Liver (tissue), 9 donors: Measurements from ENCODE around the gene ATP11A. TPM values are rescaled to one million over a fixed set of nuclear protein-coding genes. Genes with fewer than 3 reads are reported as not detected.

Experiments used
- DNase-seq: peaks from one replicate; pipeline ENCODE4 v3.0.0-alpha.2; 2017; ENCODE audit warnings: low spot score
- H3K27ac ChIP-seq, 2 donors: one replicate each; pipeline ENCODE4 v1.7.0; 2013; ENCODE audit warnings: inconsistent platforms in 2 of 2, low read length in 2 of 2, control low read depth in 1 of 2, low read depth in 1 of 2, mild to moderate bottlenecking in 1 of 2
- H3K27me3 ChIP-seq, 4 donors: one replicate each; pipeline versions ENCODE4 v1.6.1 to v1.7.0; 2013; ENCODE audit warnings: low read length in 3 of 4, inconsistent platforms in 1 of 4, mild to moderate bottlenecking in 1 of 4, moderate library complexity in 1 of 4; ENCODE audit not compliant: control insufficient read depth in 4 of 4, insufficient read depth in 4 of 4
- H3K36me3 ChIP-seq, 4 donors: one replicate each; pipeline versions ENCODE4 v1.6.1 to v1.7.0; 2013; ENCODE audit warnings: low read length in 3 of 4, mild to moderate bottlenecking in 3 of 4, low read depth in 1 of 4, moderate library complexity in 1 of 4; ENCODE audit not compliant: control insufficient read depth in 4 of 4, insufficient read depth in 3 of 4
- H3K4me1 ChIP-seq, 4 donors: one replicate each; pipeline versions ENCODE4 v1.6.1 to v1.7.0; 2013; ENCODE audit warnings: low read length in 3 of 4, mild to moderate bottlenecking in 3 of 4, moderate library complexity in 1 of 4; ENCODE audit not compliant: control insufficient read depth in 4 of 4, insufficient read depth in 4 of 4
- H3K4me3 ChIP-seq, 3 donors: one replicate each; pipeline versions ENCODE4 v1.6.1 to v1.7.0; 2013; ENCODE audit warnings: low read length in 3 of 3, control low read depth in 1 of 3, low read depth in 1 of 3, mild to moderate bottlenecking in 1 of 3
- H3K9ac ChIP-seq, 2 donors: one replicate each; pipeline ENCODE4 v1.7.0; 2013; ENCODE audit warnings: low read length in 2 of 2, mild to moderate bottlenecking in 2 of 2, moderate library complexity in 2 of 2, control low read depth in 1 of 2, low read depth in 1 of 2
- H3K9me3 ChIP-seq, 4 donors: one replicate each; pipeline versions ENCODE4 v1.6.1 to v1.7.0; 2013; ENCODE audit warnings: low read length in 3 of 4; ENCODE audit not compliant: control insufficient read depth in 4 of 4
- CTCF ChIP-seq: fragments of 150-350 bp; IDR thresholded peaks from 2 replicates; pipeline ENCODE4 v1.5.1; 2017; ENCODE audit warnings: improper control_type of control experiment, low read depth, low read length; ENCODE audit not compliant: missing input control
- EGR1 ChIP-seq, 2 donors: IDR thresholded peaks; 2 replicates each; pipeline ENCODE4 v1.6.1; 2016 to 2018; ENCODE audit warnings: antibody characterized with exemption in 2 of 2, low read depth in 2 of 2
- FOXA2 ChIP-seq: IDR thresholded peaks from 2 replicates; pipeline ENCODE4 v1.6.1; 2016; ENCODE audit warnings: antibody characterized with exemption
- GABPA ChIP-seq, 2 donors: IDR thresholded peaks in 1 of 2; conservative IDR thresholded peaks in 1 of 2; 2 replicates each; pipeline ENCODE4 v1.6.1; 2016; ENCODE audit warnings: antibody characterized with exemption in 2 of 2, mild to moderate bottlenecking in 1 of 2, moderate library complexity in 1 of 2
- HNF4A ChIP-seq, 2 donors: conservative IDR thresholded peaks; 2 replicates each; pipeline ENCODE4 v1.6.1; 2016; ENCODE audit warnings: antibody characterized with exemption in 2 of 2, mild to moderate bottlenecking in 2 of 2
- HNF4G ChIP-seq: IDR thresholded peaks from 2 replicates; pipeline ENCODE4 v1.6.1; 2016; ENCODE audit warnings: antibody characterized with exemption
- JUND ChIP-seq, 2 donors: IDR thresholded peaks; 2 replicates each; pipeline ENCODE4 v1.6.1; 2016; ENCODE audit warnings: antibody characterized with exemption in 2 of 2
- NR2F2 ChIP-seq: IDR thresholded peaks from 2 replicates; pipeline ENCODE4 v1.6.1; 2016; ENCODE audit warnings: antibody characterized with exemption
- RAD21 ChIP-seq, 2 donors: IDR thresholded peaks; 2 replicates each; pipeline ENCODE4 v1.6.1; 2016; ENCODE audit warnings: antibody characterized with exemption in 2 of 2, mild to moderate bottlenecking in 2 of 2
- RXRA ChIP-seq, 2 donors: IDR thresholded peaks; 2 replicates each; pipeline ENCODE4 v1.6.1; 2017 to 2018; ENCODE audit warnings: antibody characterized with exemption in 2 of 2, mild to moderate bottlenecking in 1 of 2
- SP1 ChIP-seq: IDR thresholded peaks from 2 replicates; pipeline ENCODE4 v1.6.1; 2018; ENCODE audit warnings: antibody characterized with exemption, mild to moderate bottlenecking
- YY1 ChIP-seq: IDR thresholded peaks from 2 replicates; pipeline ENCODE4 v1.6.1; 2016; ENCODE audit warnings: antibody characterized with exemption, mild to moderate bottlenecking
- ZBTB33 ChIP-seq: IDR thresholded peaks from 2 replicates; pipeline ENCODE4 v1.6.1; 2016; ENCODE audit warnings: antibody characterized with exemption
- WGBS: extraction: QIAGEN DNeasy Blood & Tissue Kit; methylation state at CpG from one replicate; pipeline ENCODE4 v1.1.7; 2013; 5-methylcytosine and 5-hydroxymethylcytosine counted together
- polyA plus RNA-seq, 2 donors: library from polyadenylated mRNA; stranded (reverse) in 1 of 2; unstranded in 1 of 2; fragments of 200-250 nt in 1 of 2; fragments of >200 nt in 1 of 2; fragmentation: Nextera tagmentation in 1 of 2; extraction: Ambion mirVana in 1 of 2; gene quantifications; one replicate each; pipeline versions ENCODE4 v1.2.1 to v1.2.3, GENCODE V29; 2013 to 2015
- total RNA-seq, 2 donors: library from RNA; depleted of rRNA; stranded (reverse); fragments of >200 nt; gene quantifications; one replicate each; pipeline ENCODE4 v1.2.3, GENCODE V29; 2014
- TF ChIP-seq, protein P1 (sequence below): IDR thresholded peaks from 2 replicates; pipeline ENCODE4 v1.6.1; 2016; ENCODE audit warnings: antibody characterized with exemption, mild to moderate bottlenecking
- TF ChIP-seq, protein P2 (sequence below): IDR thresholded peaks from 2 replicates; pipeline ENCODE4 v1.6.1; 2016; ENCODE audit warnings: antibody characterized with exemption
- TF ChIP-seq, protein P3 (sequence below): IDR thresholded peaks from 2 replicates; pipeline ENCODE4 v1.6.1; 2016; ENCODE audit warnings: antibody characterized with exemption
- donor health status: healthy.
- donor health status: healthy.
- donor health status: healthy.
- donor health status: healthy.
- donor health status: healthy.

Gene ATP11A
- total and polyA plus RNA-seq, 4 donors = 8.7 to 27.9 (median 13.8) TPM

- WGBS = 37% methylated on average over 36 of the region's 36 CpGs
- Histone ChIP-seq H3K36me3 (no peaks in the 10 kb centered on the region), H3K9ac (peak overlapping the region in 1 of 2 donors; percentile 53), H3K4me3 (peak overlapping the region; percentile 18 to 62 (median 30)), H3K4me1 (peaks cover 8 to 23% (median 15%) of the 10 kb centered on the region in 4 donors), H3K27me3 (no peaks in the 10 kb centered on the region), H3K27ac (no peak overlapping the region), H3K9me3 (no peaks in the 10 kb centered on the region)
- DNase-seq = no peak
- no peak for TF ChIP-seq YY1
- TF ChIP-seq SP1 = no peak
- TF ChIP-seq JUND (IDR thresholded peaks at IDR 0.05) = no peak
- TF ChIP-seq, protein P1, sequence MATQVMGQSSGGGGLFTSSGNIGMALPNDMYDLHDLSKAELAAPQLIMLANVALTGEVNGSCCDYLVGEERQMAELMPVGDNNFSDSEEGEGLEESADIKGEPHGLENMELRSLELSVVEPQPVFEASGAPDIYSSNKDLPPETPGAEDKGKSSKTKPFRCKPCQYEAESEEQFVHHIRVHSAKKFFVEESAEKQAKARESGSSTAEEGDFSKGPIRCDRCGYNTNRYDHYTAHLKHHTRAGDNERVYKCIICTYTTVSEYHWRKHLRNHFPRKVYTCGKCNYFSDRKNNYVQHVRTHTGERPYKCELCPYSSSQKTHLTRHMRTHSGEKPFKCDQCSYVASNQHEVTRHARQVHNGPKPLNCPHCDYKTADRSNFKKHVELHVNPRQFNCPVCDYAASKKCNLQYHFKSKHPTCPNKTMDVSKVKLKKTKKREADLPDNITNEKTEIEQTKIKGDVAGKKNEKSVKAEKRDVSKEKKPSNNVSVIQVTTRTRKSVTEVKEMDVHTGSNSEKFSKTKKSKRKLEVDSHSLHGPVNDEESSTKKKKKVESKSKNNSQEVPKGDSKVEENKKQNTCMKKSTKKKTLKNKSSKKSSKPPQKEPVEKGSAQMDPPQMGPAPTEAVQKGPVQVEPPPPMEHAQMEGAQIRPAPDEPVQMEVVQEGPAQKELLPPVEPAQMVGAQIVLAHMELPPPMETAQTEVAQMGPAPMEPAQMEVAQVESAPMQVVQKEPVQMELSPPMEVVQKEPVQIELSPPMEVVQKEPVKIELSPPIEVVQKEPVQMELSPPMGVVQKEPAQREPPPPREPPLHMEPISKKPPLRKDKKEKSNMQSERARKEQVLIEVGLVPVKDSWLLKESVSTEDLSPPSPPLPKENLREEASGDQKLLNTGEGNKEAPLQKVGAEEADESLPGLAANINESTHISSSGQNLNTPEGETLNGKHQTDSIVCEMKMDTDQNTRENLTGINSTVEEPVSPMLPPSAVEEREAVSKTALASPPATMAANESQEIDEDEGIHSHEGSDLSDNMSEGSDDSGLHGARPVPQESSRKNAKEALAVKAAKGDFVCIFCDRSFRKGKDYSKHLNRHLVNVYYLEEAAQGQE = no peak
- TF ChIP-seq RXRA (IDR thresholded peaks at IDR 0.05) = no peak
- TF ChIP-seq EGR1 (IDR thresholded peaks at IDR 0.05; ENCODE audit: low read depth in 2 of 2) = no peak
- TF ChIP-seq, protein P2, sequence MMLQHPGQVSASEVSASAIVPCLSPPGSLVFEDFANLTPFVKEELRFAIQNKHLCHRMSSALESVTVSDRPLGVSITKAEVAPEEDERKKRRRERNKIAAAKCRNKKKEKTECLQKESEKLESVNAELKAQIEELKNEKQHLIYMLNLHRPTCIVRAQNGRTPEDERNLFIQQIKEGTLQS = no peak
Observed at GRCh38 chr13:112894673-112895481, 205.0 kb downstream of the ATP11A start.

GRCh38 chr13:112895521-112896465 is 206.0 kb downstream of the ATP11A start:
- Histone ChIP-seq H3K27ac (no peak overlapping the region), H3K9ac (no peak overlapping the region), H3K4me1 (peaks cover 8 to 23% (median 15%) of the 10 kb centered on the region in 4 donors), H3K4me3 (no peak overlapping the region), H3K27me3 (no peaks in the 10 kb centered on the region), H3K36me3 (no peaks in the 10 kb centered on the region), H3K9me3 (no peaks in the 10 kb centered on the region)
- no peak for DNase-seq
- 70% methylated on average over 29 of the region's 29 CpGs for WGBS
- no peak for TF ChIP-seq NR2F2
- TF ChIP-seq CTCF = no peak
- no peak for TF ChIP-seq EGR1 (IDR thresholded peaks at IDR 0.05; ENCODE audit: low read depth in 2 of 2)
- TF ChIP-seq YY1 = no peak
- TF ChIP-seq, protein P3, sequence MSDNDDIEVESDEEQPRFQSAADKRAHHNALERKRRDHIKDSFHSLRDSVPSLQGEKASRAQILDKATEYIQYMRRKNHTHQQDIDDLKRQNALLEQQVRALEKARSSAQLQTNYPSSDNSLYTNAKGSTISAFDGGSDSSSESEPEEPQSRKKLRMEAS = no peak
- TF ChIP-seq, protein P2 = no peak
- TF ChIP-seq RAD21 (IDR thresholded peaks at IDR 0.05) = no peak
- TF ChIP-seq FOXA2 = no peak
- TF ChIP-seq RXRA (IDR thresholded peaks at IDR 0.05) = no peak
- no peak for TF ChIP-seq GABPA (IDR thresholded peaks at IDR 0.05 in 1 of 2, conservative IDR thresholded peaks at IDR 0.05 in 1 of 2)
- TF ChIP-seq JUND (IDR thresholded peaks at IDR 0.05) = no peak
- no peak for TF ChIP-seq HNF4A (conservative IDR thresholded peaks at IDR 0.05)
- TF ChIP-seq HNF4G = no peak
- TF ChIP-seq SP1 = no peak
- TF ChIP-seq, protein P1 = no peak
- TF ChIP-seq ZBTB33 = no peak
